Astrocyte of the spinal cord (primary cell): Measurements from ENCODE around the gene CDK11B.
A peak's percentile ranks its signal among the peaks of the same experiment; 100 is the strongest.
"Not testable (repeated sequence)": the region's sequence is repeated elsewhere in the genome, so short reads cannot be mapped to it uniquely, and the experiment has no call there.

ENCODE experiments used
- DNase-seq: peaks from one replicate; pipeline ENCODE4 v3.0.0; 2011; ENCODE audit warnings: low read depth, low spot score
- H3K4me3 ChIP-seq: 2 replicates; pipeline ENCODE4 v1.5.1; 2011; ENCODE audit warnings: low read depth, mild to moderate bottlenecking, low read length, moderate library complexity
- CTCF ChIP-seq: IDR thresholded peaks from 2 replicates; pipeline ENCODE4 v1.5.1; 2012; ENCODE audit warnings: low read depth, mild to moderate bottlenecking, low read length, inconsistent platforms
- in situ Hi-C: cut with HindIII; loops from 2 replicates; pipeline ENCODE4 v1.10.0; 2017; ENCODE audit warnings: low sequenced_read_pairs

Gene CDK11B

GRCh38 chr1:1658583-1659549 lies at the start of gene CDK11B:
TSS of gene CDK11B (minus strand) at chr1:1659004. CDS start at chr1:1657485, 1,519 bp downstream.
- peak within 1 kb of the TSS; percentile 59 for H3K4me3 ChIP-seq
- peak; percentile 98 for DNase-seq
- in situ Hi-C loops: not testable (repeated sequence)
- TF ChIP-seq CTCF: peak; percentile 6

- H3K4me3 ChIP-seq, in situ Hi-C loops, DNase-seq: not testable (repeated sequence)
These were observed 49.1 kb upstream of the CDK11B start for GRCh38 chr1:1707897-1708296.

GRCh38 chr1:1707241-1707640 lies 48.4 kb upstream of the CDK11B start:
- DNase-seq, H3K4me3 ChIP-seq, in situ Hi-C loops: not testable (repeated sequence)

- DNase-seq, in situ Hi-C loops, H3K4me3 ChIP-seq: not testable (repeated sequence)
These were observed 46.8 kb upstream of the CDK11B start for GRCh38 chr1:1705623-1706022.

GRCh38 chr1:1704284-1704957 lies 45.6 kb upstream of the CDK11B start:
- H3K4me3 ChIP-seq, DNase-seq, in situ Hi-C loops: not testable (repeated sequence)

GRCh38 chr1:1703796-1704195 lies 45.0 kb upstream of the CDK11B start:
- no peak overlapping the region for H3K4me3 ChIP-seq
- TF ChIP-seq CTCF: no peak
- no peak for DNase-seq
- in situ Hi-C loops: no loop called here

- DNase-seq, H3K4me3 ChIP-seq, in situ Hi-C loops: not testable (repeated sequence)
These were observed 43.7 kb upstream of the CDK11B start for GRCh38 chr1:1702506-1702905.

GRCh38 chr1:1700557-1700956 lies 41.8 kb upstream of the CDK11B start:
- DNase-seq, in situ Hi-C loops, H3K4me3 ChIP-seq: not testable (repeated sequence)

GRCh38 chr1:1700067-1700466 lies 41.3 kb upstream of the CDK11B start:
- in situ Hi-C loops, H3K4me3 ChIP-seq, DNase-seq: not testable (repeated sequence)

GRCh38 chr1:1699061-1699460 lies 40.3 kb upstream of the CDK11B start:
- in situ Hi-C loops, H3K4me3 ChIP-seq, DNase-seq: not testable (repeated sequence)

- H3K4me3 ChIP-seq, DNase-seq, in situ Hi-C loops: not testable (repeated sequence)
These were observed 38.8 kb upstream of the CDK11B start for GRCh38 chr1:1697358-1698183.

- in situ Hi-C loops, DNase-seq: not testable (repeated sequence)
These were observed 37.9 kb upstream of the CDK11B start for GRCh38 chr1:1696431-1697357.

More at GRCh38 chr1:1696431-1697357, 37.9 kb upstream of the CDK11B start:
- not testable (repeated sequence) for H3K4me3 ChIP-seq
